Spleen (tissue), 11 donors: Measurements from ENCODE around the gene CEACAM4. TPM values are rescaled to one million over a fixed set of nuclear protein-coding genes. Genes with fewer than 3 reads are reported as not detected.

Experiments used
- DNase-seq: peaks from one replicate; pipeline ENCODE4 v3.0.0-alpha.2; 2020
- H3K27ac ChIP-seq, 8 donors: fragments of 200-600 bp; sonication (generic) in 7 of 8; 1 replicate in 4 of 8; 2 replicates in 4 of 8; pipeline versions ENCODE4 v1.5.0 to v1.8.0; 2016 to 2021; ENCODE audit warnings: inconsistent platforms in 4 of 8, mild to moderate bottlenecking in 4 of 8, moderate library complexity in 1 of 8
- H3K27me3 ChIP-seq, 7 donors: fragments of 200-600 bp; sonication (generic) in 6 of 7; replicated peaks in 1 of 7; 1 replicate in 4 of 7; 2 replicates in 3 of 7; pipeline versions ENCODE4 v1.5.0 to v1.8.0; 2016 to 2021; ENCODE audit warnings: inconsistent platforms in 3 of 7, mild to moderate bottlenecking in 1 of 7
- H3K36me3 ChIP-seq, 6 donors: fragments of 200-600 bp; sonication (generic) in 5 of 6; 1 replicate in 4 of 6; 2 replicates in 2 of 6; pipeline versions ENCODE4 v1.5.0 to v1.8.0; 2016 to 2021; ENCODE audit warnings: inconsistent platforms in 2 of 6
- H3K4me1 ChIP-seq, 6 donors: fragments of 200-600 bp; sonication (generic) in 5 of 6; 1 replicate in 3 of 6; 2 replicates in 3 of 6; pipeline versions ENCODE4 v1.5.0 to v1.8.0; 2016 to 2021; ENCODE audit warnings: inconsistent platforms in 3 of 6
- H3K4me3 ChIP-seq, 8 donors: fragments of 200-600 bp; sonication (generic) in 7 of 8; 1 replicate in 4 of 8; 2 replicates in 4 of 8; pipeline versions ENCODE4 v1.5.0 to v1.8.0; 2016 to 2021; ENCODE audit warnings: inconsistent platforms in 4 of 8, mild to moderate bottlenecking in 4 of 8, moderate library complexity in 2 of 8
- H3K9me3 ChIP-seq, 8 donors: fragments of 200-600 bp; sonication (generic) in 7 of 8; 1 replicate in 4 of 8; 2 replicates in 4 of 8; pipeline versions ENCODE4 v1.5.0 to v1.8.0; 2016 to 2021; ENCODE audit warnings: inconsistent platforms in 4 of 8
- POLR2A ChIP-seq, 3 donors: fragments of 450-650 bp; IDR thresholded peaks; one replicate each; pipeline ENCODE4 v1.5.1; 2017; ENCODE audit warnings: antibody characterized with exemption in 3 of 3, mild to moderate bottlenecking in 1 of 3
- POLR2AphosphoS5 ChIP-seq, 3 donors: sonication (generic); formaldehyde crosslinking; IDR thresholded peaks; one replicate each; pipeline ENCODE4 v1.5.1; 2017; ENCODE audit warnings: antibody characterized with exemption in 3 of 3
- WGBS, 5 donors: extraction: QIAGEN DNeasy Blood & Tissue Kit in 3 of 5; methylation state at CpG; one replicate each; pipeline versions ENCODE4 v1.1.5 to v1.1.7; 2013 to 2018; 5-methylcytosine and 5-hydroxymethylcytosine counted together
- intact Hi-C: fragments of 100-400 bp; cut with DNase I; formaldehyde crosslinking; loops from one replicate; pipeline ENCODE4 v1.15.0; 2023; ENCODE audit warnings: low total_unique reads
- polyA plus RNA-seq, 3 donors: library from polyadenylated mRNA; stranded (reverse); fragments of 200-250 nt; gene quantifications; one replicate each; pipeline ENCODE4 v1.2.1, GENCODE V29; 2013
- total RNA-seq, 7 donors: library from RNA; depleted of rRNA in 3 of 7; stranded (reverse); fragments of >200 nt in 3 of 7; fragmentation: NEBNext Ultra II Directional in 4 of 7; extraction: Animal tissue kit (Norgen Biotek cat#: 25700) in 4 of 7; gene quantifications; one replicate each; pipeline versions ENCODE4 v1.1.0 to v1.2.1, GENCODE V29; 2016 to 2021
- TF ChIP-seq, protein P1 (sequence below), 11 experiments: fragments of 200-600 bp in 7 of 11; fragments of 450-650 bp in 4 of 11; sonication (generic) in 4 of 11; IDR thresholded peaks in 8 of 11; conservative IDR thresholded peaks in 3 of 11; 1 replicate in 7 of 11; 2 replicates in 4 of 11; pipeline versions ENCODE4 v1.4.0 to v1.8.0; 2016 to 2021; ENCODE audit warnings: antibody characterized with exemption in 11 of 11, inconsistent platforms in 4 of 11, mild to moderate bottlenecking in 1 of 11
- donor health status: healthy with polysubstance abuse.
- donor health status: DM: no; HTN: no; CAD: no; lungs with moderate emphysema.
- donor health status: DM: no; HTN: no; CAD: no.
- donor health status: Bipolar disorder and iron deficiency.
- donor health status: healthy.
- donor health status: DM: no; HTN: no; CAD: no.
- donor health status: DM: yes; HTN: yes; CAD: no.

The CEACAM4 gene
- total and polyA plus RNA-seq, 10 donors: 3.3 to 76.4 (median 20.7) TPM

DNA sequence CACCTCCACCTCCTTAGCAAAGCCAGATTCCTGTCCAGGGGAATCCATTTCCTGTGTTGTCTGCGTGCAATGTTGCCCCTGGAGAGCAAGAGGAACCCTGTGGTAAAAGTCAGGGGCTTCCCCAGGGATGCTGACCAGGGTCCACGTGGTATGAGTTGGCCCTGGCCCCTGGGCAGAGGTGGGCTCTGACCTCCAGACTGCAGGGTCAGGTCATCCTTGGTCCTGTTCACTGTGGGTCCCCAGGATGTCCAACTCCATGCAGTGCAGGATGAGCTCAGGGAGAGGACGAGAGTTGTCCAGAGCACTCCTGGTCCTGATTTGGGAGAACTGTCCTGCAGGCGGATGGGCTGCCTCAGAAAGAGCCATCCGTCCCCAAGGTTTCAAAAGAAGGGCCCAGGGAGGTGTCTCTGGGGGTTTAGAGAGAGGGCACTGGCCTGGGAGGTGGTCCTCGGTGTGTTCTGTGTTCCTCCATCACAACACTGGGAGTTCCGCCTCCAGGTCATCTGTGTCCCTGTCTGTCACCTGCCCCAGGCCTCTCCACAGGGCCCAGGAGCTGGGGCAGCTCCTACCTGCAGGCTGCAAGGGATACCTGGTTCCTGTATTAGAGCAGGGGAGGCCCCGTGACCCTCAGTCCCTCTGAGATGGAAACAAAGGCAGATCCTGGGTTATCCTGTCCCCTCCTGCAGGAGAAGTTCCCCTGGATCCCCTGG is 1.2 kb upstream of the CEACAM4 start:
- H3K36me3 ChIP-seq: peaks cover 0 to 3% (median 0%) of the 10 kb centered on the region in 6 donors
- peaks cover 0 to 31% (median 22%) of the 10 kb centered on the region in 8 donors for H3K9me3 ChIP-seq
- H3K4me1 ChIP-seq: peaks cover 0 to 25% (median 4%) of the 10 kb centered on the region in 6 donors
- TF ChIP-seq POLR2A (IDR thresholded peaks at IDR 0.05): no peak
- TF ChIP-seq POLR2AphosphoS5 (IDR thresholded peaks at IDR 0.05): no peak
- TF ChIP-seq, protein P1, sequence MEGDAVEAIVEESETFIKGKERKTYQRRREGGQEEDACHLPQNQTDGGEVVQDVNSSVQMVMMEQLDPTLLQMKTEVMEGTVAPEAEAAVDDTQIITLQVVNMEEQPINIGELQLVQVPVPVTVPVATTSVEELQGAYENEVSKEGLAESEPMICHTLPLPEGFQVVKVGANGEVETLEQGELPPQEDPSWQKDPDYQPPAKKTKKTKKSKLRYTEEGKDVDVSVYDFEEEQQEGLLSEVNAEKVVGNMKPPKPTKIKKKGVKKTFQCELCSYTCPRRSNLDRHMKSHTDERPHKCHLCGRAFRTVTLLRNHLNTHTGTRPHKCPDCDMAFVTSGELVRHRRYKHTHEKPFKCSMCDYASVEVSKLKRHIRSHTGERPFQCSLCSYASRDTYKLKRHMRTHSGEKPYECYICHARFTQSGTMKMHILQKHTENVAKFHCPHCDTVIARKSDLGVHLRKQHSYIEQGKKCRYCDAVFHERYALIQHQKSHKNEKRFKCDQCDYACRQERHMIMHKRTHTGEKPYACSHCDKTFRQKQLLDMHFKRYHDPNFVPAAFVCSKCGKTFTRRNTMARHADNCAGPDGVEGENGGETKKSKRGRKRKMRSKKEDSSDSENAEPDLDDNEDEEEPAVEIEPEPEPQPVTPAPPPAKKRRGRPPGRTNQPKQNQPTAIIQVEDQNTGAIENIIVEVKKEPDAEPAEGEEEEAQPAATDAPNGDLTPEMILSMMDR (IDR thresholded peaks at IDR 0.05 in 8 of 11, conservative IDR thresholded peaks at IDR 0.05 in 3 of 11): no peak
- H3K27me3 ChIP-seq: peaks cover 0 to 42% (median 0%) of the 10 kb centered on the region in 7 donors
- 62 to 76% (median 66%) methylated on average over 4 to 8 of the region's 8 CpGs for WGBS, 5 donors
- DNase-seq: no peak
- intact Hi-C loops: no loop called here
- peak overlapping the region in 1 of 8 donors; percentile 61 for H3K4me3 ChIP-seq
- peak overlapping the region in 2 of 8 donors; percentile 89 to 94 for H3K27ac ChIP-seq

DNA sequence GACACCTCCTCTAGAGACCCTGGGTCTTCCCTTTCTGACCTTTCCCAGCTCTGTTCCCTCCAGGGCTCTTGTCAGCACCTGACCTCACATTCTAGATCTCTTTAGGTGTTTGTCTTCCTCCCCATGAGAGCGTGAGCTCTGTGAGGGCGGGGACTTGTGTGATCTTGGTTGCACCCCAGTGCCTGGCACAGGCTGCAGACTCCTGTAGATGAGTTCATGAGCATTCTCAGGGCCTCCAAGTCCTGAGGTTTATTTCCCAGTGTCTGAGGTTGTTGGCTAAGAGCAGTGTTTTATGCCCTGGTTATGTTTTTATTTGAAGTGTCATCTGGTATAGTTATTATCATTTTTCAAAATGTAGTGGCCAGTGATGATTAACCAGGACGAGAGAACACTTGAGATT is 596 bp downstream of the CEACAM4 start:
- peaks cover 0 to 46% (median 0%) of the 10 kb centered on the region in 7 donors for H3K27me3 ChIP-seq
- H3K4me1 ChIP-seq: peaks cover 0 to 43% (median 5%) of the 10 kb centered on the region in 6 donors
- DNase-seq: no peak
- H3K27ac ChIP-seq: peak overlapping the region; percentile 42 to 94 (median 77)
- peaks cover 0 to 3% (median 0%) of the 10 kb centered on the region in 6 donors for H3K36me3 ChIP-seq
- intact Hi-C loops: no loop called here
- 41 to 68% (median 44%) methylated on average over 3 of the region's 3 CpGs for WGBS, 5 donors
- no peak for TF ChIP-seq POLR2AphosphoS5 (IDR thresholded peaks at IDR 0.05)
- H3K9me3 ChIP-seq: peaks cover 0 to 15% (median 14%) of the 10 kb centered on the region in 8 donors
- H3K4me3 ChIP-seq: peak overlapping the region in 6 of 8 donors; percentile 17 to 61 (median 36)

DNA sequence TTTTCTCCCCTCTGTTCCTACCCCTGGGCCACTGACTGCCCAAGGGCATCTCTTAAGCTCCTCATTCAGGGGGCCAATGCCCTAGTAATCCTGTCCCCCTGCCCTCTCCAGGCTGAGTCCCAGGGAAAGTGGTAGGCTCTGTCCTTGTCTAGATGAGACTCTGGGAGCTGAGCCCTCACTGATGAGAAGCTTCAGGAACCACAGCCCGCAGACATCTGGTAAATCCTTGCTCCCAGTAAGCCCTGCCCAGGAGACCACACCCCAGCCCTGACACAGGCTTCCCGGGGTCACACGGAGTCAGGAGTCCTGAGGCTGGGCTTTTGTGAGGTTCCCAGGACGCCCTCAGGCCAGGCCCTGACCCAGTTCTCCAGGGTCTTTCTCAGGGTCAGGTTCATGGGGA is 1.9 kb downstream of the CEACAM4 start:
- Histone ChIP-seq H3K9me3 (peaks cover 0 to 3% (median 1%) of the 10 kb centered on the region in 8 donors), H3K4me3 (peak overlapping the region in 4 of 8 donors; percentile 36 to 61 (median 38)), H3K27ac (peak overlapping the region in 5 of 8 donors; percentile 13 to 94 (median 85)), H3K27me3 (peaks cover 0 to 56% (median 0%) of the 10 kb centered on the region in 7 donors), H3K4me1 (peaks cover 0 to 57% (median 12%) of the 10 kb centered on the region in 6 donors), H3K36me3 (peaks cover 0 to 12% (median 0%) of the 10 kb centered on the region in 6 donors)
- 34 to 72% (median 56%) methylated on average over 1 to 4 of the region's 4 CpGs for WGBS, 5 donors
- TF ChIP-seq, protein P1 (IDR thresholded peaks at IDR 0.05 in 8 of 11, conservative IDR thresholded peaks at IDR 0.05 in 3 of 11): no peak
- TF ChIP-seq POLR2AphosphoS5 (IDR thresholded peaks at IDR 0.05): peak in 1 of 3 donors; percentile 8
- no peak for TF ChIP-seq POLR2A (IDR thresholded peaks at IDR 0.05)
- no peak for DNase-seq
- intact Hi-C loops: no loop called here

DNA sequence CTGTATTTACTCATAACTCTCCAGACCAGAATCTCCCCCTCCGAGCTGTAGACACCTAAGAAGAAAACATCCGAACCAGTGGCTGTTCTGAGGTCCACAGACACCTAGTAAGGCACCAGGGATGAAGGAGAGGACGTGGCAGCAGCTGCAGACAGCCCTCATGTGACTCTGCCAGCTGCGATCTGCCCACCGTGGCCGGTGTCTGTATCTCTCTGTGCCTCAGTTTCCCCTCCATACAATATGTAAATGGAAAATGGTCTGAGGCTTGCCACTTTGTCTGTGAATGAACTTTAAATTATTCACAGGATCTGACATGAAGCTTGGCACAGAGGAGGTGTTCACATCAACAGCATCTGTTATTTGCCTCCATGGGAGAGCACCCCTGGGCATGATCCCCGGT is 2.4 kb downstream of the CEACAM4 start:
- 65 to 77% (median 76%) methylated on average over 7 of the region's 7 CpGs for WGBS, 5 donors
- no peak for DNase-seq
- Histone ChIP-seq H3K27me3 (peaks cover 0 to 57% (median 0%) of the 10 kb centered on the region in 7 donors), H3K4me1 (peaks cover 0 to 61% (median 14%) of the 10 kb centered on the region in 6 donors), H3K36me3 (peaks cover 0 to 12% (median 0%) of the 10 kb centered on the region in 6 donors), H3K9me3 (no peaks in the 10 kb centered on the region), H3K4me3 (peak overlapping the region in 4 of 8 donors; percentile 36 to 61 (median 38)), H3K27ac (peak overlapping the region in 5 of 8 donors; percentile 13 to 94 (median 85))
- intact Hi-C loops: no loop called here
- TF ChIP-seq POLR2AphosphoS5 (IDR thresholded peaks at IDR 0.05) (no peak), POLR2A (IDR thresholded peaks at IDR 0.05) (no peak)
- TF ChIP-seq, protein P1 (IDR thresholded peaks at IDR 0.05 in 8 of 11, conservative IDR thresholded peaks at IDR 0.05 in 3 of 11): no peak
